GM21381 (cell line): ENCODE data around the gene GPR39.

ENCODE experiments used
- ATAC-seq: cut with Tn5 transposase; IDR thresholded peaks from one replicate; pipeline ENCODE4 v1.9.1; 2021; ENCODE audit warnings: mild to moderate bottlenecking, moderate library complexity; ENCODE audit not compliant: unreplicated experiment

Gene GPR39

DNA sequence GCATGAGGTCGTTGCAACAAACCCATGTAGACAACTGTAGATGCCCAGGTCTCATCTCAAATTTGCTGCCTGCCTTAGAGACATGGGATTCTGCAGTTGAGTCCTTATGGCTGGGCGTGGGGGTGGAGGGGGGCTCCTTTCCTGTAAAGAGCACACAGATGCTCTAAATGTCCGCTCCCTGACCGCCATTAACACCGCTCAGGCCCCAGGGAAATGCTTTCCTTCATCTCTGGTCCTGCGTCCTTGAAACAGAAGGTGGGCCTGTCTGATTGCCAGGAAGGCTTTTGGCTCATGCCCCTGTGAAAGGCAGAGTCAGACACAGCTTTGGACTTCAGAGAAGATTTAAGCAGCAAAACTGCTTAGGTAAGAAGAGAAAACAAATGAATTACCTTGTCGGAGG is 25.7 kb downstream of the GPR39 start:
- no peak for ATAC-seq

DNA sequence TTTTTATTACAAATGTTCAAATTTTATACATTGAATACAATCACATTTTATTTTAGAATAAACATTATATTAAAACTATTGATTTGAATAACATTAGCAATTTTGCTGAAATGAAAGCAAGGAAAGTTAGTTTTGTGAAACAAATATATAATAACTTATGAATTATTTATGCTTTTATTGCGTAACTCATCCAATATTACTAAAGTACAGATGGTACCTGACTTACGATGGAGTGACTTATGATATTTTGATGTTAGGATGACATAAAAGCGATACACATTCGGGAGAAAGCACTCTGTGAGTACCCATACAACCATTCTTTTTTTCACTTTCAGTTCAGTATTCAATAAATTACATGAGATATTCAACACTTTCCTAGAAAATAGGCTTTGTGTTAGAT is 26.5 kb downstream of the GPR39 start:
- no peak for ATAC-seq

DNA sequence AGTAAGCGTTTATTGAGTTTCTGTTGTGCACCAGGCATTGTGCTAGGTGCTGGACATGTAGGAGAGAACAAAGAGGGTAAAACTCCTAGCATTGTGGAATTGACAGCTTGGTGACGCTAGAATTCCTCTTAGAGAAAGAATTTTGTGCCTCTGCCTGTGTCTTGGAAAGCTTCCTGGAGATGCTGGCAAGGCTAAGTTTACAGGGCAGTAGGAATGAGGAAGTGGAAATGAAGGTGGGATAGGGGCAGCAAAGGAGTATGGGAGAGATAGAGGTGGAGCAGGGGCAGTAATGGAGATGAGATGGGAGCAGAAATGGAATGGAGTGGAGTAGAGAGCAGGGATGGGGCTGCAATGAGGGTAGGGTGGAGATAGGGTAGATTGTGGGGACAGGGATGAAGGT is 29.8 kb downstream of the GPR39 start:
- no peak for ATAC-seq

DNA sequence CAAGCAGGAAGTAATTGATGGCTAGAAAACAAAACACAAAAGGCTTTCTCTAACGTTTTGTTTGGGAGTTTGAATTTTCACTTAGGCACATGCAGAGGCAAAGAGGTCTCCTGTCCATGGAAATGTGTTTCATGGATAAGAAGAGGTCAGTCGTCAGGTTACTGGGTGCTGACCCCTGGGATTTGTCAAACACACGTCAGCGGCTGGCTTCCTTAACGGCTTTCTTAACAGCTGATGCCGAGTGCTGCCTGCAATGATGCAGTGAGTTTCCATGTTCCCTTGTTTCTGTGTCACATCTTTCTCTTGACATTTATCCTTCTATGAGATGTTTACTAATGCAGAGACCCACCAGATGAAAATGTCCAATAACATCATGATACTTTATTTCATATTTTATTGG is 31.7 kb downstream of the GPR39 start:
- ATAC-seq: no peak

DNA sequence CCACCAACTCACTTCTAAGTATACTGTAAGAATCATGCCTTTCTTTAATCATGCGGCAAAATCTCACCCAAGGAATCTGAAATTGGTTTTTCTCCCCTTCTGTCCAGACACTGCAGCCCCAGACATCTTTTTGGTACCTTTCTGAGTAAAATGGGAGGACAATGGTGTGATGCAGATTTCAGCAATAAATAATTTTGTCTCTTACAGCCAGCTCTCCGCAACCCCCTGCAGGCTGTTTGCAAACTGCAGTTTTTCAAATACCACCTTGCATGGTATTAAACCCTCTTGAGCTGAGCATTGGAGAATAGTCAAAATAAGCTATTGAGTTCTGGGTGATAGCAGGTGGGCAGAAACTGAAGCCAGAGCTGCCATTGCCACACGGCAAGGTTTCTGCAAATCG is 32.2 kb downstream of the GPR39 start:
- no peak for ATAC-seq

DNA sequence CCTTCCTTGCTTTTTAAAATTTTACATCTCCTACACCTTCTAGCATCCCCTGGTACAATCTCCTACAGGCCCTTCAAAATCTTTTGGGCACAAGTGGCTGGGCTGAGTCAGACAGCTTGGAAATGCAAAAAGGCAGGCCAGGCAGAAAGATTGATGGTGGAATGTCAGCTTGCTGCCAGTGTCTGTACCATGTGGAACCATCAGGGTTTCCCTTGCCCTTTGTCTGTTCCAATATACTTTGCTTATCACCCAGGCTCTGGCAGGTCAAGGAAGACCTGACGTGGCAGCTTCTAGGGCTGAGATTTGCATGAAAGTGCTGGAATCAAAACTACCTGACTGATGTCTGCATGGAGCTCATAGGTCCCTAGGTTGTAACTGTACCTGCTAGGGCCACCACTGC is 33.3 kb downstream of the GPR39 start:
- no peak for ATAC-seq

DNA sequence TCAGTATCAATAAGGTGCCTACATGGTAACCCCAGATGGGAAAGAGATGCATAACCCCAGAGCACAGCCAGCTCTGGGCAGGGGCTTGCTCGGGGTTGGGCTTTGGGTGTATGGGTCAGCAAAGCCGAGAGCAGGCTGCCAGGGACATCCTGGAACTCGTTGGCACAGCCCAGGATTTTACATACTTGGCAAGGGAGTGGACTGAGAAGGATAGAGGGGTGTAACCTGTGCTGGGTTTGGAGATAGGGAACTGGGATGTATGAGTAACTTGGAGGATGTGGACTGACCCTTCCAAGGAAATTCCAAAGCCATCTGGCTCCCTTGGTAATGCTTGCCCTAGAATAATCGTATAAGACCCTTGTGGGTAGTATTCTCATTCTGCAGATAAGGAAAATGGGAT is 44.2 kb downstream of the GPR39 start:
- no peak for ATAC-seq

DNA sequence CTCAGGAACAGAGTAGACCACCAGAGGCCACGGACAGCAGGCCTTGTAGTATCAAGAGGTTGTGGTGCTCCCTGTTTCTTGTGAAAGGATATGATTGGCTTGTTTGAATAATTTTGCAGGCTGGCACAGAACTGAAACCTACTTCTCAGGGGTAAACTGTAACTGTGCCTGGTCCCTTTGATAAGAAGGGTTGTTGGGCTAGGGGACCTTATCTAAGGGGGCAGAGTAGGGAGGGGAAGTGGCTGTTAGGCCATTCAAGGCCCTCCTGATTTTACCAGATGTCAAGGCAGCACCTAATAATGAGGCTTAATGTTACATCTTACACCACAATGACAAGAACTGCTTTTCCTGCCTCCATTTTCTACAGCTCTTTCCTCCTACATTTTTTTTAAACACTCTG is 45.6 kb downstream of the GPR39 start:
- ATAC-seq: no peak

DNA sequence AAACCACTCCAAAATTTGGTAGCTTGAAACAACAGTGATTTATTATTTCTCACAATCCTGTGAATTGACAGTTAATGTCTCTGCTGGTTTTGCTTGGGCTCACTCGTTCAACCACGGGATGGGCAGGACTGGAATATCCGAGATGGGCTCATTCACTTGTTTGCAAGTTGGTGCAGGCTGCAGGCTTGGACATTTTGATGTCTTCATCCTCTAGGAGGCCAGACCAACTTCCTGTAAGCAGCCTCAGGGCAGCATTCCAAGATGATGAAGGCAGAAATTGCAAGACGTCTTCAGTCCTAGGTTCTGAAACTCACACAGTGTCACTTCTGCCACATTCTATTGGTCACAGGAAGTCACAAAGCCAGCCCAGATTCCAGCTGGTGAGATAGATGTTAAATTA is 47.1 kb downstream of the GPR39 start:
- no peak for ATAC-seq

DNA sequence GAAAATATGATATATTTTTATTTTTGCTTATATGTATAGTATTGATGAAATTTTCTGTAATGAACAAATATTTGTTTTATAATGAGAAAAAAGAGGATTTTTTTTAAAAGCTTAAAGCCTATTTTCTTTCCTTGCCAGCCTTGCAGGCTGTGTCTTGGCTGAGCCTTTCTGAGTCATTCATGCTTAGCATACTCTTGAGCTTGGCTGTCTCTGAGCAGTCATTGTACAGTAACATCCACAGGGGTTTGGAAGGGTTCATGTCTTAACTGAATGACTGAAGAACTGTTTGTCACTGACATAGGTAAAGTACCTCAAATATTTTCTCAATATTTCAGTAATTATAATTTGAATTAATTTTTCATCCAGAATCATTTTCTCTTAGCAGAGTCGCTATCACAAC is 49.3 kb downstream of the GPR39 start:
- ATAC-seq: no peak

DNA sequence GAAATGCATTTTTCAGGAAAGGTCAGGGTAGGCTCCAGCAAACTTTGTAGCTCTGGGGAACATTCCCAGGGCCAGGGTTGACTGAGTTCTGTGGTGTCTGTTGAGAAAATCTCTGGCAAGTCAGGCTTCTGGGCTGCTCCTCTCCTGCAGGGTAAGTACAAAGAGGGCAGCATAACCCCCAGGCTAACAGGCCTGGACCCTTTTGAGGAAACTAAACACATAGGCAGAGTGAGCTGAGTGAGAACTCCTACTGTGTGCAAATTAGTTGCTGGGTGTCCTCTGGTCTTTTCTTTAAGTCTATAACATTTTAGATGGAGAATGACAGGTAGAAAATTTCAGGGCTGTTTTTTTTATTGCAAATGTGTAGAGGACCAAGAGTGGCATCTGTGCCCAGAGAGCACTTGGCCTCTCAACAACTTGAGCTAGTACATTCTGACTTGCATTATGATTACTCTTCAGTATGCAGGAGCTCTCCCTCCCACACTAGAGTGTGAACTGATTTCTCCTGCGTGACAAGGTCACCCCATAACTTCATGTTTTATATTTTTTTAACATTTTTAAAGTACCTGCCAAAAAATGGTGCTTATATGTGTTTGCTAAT is 49.9 kb downstream of the GPR39 start:
- no peak for ATAC-seq

DNA sequence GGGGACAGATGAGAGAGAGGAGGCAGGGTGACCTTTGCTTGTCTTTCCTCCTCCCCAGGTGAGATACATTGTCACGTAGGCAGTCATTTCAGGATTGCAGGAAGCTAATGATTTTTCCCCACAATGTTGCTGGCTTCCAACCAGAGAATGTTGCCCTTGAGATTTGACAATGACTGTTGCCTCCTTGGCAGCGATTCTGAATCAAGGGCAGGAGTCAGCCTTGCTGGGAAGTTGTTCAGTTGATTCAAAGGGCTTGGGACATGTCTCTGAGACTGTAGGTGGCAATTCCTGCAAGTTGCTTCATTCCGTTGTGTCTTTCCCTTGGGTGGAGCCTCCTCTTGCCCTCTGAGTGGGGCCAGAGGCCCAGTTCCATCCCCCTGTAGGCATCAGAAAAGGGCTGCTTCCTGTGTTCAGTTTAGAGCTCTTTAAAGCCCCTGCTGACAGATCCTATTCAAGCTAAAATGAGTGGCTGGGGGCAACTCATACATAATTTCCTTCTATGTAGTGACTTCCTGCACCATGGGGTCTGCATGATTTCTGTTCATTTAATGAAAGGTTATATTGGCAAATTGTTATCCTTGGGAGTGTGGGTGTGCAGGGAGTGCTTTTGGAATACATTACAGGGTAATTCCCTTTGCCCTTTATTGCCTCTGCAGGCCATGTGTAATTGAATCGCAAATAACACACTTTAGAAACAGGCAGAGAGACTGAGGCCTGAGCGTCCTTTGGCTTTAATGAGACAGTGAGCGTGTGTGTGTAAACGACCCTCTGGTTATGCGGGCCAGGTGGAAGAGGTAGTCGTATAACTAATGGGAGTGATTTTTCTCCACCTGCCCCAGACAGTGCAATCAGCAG is 52.4 kb downstream of the GPR39 start:
- ATAC-seq: no peak

DNA sequence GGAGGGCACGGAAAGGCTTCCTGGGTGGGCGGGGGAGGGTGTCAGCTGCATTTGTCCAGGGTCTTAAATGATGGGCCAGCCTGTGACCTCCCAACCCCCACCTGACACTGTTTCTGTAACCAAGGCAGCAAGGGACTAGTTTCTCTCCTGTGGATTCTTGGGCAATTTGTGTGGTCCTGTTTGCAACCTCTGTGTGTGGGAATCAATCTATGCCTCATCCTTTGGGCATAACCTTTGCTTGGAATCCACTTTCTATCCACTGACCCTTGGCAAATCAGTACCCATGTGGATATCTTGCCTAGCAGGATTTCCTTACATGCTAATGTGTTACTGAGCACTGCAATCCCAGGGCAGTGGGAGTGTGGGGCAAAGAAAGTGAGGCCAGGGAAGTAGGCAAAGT is 54.1 kb downstream of the GPR39 start:
- ATAC-seq: no peak

DNA sequence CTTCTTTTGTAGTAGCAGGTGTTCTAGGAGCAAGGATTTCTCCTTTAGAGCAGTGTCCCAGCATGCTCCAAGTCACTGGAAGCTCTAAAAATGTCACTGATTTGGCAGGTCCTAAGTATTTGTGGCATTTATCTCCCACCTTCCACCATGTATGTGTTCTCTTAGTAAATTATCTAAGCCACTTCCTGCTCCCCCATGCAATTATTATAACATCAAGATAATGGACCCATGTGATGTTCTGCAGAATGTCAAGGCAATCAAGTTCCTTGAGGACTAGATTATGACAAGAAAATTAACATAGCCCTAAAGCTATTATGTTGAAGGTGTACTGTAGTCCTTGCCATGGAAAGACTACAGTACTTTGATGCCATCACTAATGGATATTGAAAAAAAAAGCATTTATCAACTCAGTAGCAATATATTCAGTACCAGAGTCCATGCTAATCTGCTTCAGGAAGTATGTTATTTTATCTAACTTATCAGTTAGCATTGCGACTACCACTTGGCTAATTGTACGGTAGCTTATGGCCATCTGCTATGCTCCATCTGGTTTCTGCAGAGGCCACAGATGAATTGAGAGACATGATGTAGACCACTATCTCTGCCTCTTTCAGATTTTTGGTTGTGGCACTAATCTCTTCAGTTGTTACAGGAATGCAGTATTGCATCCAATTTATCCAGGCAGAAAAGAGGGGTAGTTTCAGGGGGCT is 56.7 kb downstream of the GPR39 start:
- ATAC-seq: no peak

DNA sequence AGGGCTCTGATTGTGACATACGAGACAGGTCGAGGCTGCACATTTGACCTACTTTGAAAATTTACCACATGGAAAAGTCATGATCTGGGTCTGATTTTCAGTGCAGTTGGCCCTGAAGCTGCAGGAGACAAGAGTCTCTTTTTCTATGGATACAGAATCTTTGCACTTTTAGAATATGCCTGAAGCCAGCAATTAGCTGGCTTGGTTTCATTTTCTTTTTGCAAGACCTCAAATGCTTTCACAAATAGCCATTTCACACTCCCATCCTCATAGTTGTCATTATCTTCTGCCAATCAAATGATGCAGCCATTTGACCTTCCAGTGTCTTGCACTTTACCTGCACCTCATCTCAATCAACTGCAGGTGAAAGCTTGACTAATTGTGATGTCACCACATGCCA is 59.0 kb downstream of the GPR39 start:
- ATAC-seq: no peak

DNA sequence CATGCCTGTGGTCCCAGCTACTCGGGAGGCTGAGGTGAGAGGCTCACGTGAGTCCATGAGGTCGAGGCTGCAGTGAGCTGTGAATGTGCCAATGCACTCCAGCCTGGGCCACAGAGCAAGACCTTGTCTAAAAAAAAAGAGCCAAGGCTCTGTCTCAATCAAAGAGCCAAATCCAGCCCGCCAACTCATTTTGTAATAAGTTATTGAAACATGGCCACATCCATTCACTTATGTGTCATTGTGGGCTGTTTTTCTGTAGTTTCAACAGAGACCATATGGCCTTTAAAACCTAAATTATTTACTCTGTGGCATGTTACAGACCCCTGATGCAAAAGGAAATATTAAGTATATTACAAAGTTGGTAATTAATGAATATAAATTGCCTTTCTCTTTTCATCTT is 60.8 kb downstream of the GPR39 start:
- ATAC-seq: no peak

DNA sequence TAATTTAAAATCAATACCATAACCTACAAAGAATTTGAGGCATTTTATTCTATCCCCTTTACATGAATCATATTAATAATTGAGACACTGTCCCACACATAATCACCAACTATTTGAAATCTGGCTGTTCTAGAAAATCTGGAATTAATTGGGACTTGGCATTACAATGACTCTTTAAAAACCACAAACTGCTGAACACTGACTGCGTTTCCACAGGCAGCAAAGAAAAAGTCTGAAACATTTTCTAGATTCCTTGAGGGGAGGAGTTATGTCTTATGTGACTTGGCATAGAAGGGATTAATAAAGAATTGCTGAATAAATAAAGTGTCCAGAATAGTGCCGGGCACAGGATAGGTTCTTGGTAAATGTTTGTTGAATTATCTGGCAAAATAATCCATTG is 61.4 kb downstream of the GPR39 start:
- ATAC-seq: no peak

DNA sequence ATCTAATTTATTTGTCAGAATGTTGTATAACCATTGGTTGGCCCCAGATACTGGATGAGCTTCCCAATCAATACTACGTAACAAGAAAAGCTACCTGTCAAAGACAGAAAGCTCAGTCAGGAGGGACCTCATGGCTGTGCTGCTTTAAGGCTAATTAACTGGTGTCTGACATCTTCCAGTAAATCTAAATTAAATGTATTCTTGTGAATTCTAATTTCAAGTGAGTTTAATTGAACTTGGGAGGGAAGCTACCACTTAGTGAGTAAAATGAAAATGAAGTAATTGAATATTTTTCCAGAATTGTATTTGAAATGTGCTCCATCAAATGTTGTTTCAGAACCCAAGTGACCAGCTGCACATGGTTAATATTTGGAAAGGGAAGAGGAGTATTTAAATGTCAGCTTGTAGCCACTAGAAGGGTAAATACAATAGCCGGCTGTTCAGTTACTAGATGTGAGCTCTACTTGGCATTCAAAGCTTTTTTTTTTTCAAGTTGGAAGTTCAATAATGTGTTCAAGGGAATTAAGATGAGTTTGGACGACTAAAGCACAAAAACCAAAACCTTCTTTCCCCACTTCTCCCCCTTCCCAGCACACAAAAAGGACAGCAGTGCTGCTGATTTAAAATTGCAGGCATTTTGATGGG is 62.0 kb downstream of the GPR39 start:
- no peak for ATAC-seq

DNA sequence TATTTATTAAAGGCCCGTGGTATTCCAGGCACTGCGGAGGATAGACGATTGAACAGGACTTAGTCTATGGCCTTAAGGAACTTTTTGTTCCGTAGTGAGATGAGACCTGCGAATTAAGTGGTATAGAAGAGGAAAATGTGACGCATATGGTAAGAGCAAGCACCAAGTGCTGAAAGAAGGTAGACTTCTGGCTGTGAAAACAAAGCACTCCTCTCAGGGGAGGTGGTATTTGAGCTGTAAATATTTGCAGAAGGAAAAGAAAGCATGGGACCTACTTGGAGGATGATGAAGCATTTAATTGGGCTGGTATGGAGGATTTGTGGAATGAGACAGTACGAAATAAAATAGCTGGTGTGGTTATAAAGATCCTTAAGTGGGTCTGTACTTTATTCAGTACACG is 62.5 kb downstream of the GPR39 start:
- no peak for ATAC-seq

DNA sequence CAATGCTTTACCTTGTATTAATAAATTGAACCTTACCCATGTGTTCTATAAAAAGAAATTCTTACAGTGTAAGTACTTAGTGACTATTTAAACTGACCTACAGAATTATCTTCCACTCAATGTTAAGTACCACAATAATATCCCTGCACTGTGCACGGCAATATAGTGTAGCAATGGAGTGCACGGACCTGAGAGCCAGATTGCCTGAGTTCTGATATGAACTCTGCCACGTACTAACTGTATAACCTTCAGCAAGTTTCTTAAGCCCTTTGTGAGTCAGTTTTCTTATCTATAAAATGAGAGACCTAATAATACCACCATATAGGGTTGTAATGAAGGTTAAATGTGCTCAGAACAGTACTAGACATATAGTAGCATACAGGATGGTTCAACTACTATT is 66.2 kb downstream of the GPR39 start:
- no peak for ATAC-seq

DNA sequence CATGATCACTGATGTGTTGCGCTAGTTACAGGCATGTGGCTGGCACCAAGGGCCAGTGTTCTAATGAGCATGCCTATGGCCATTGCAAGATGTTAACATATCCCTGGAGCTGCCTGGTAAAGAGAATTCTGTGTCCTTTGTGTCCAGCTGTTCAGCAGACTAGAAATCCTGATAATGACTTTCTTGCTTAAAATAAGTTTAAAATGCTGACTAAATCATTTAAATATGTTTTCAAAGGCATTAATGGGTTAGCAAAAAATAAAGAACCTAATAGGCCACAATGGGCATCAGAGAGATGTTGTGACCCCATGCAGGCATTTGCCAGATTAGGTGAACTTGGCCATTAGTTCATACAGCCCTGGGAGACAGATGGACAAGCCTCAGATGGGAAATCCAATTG is 67.5 kb downstream of the GPR39 start:
- no peak for ATAC-seq

DNA sequence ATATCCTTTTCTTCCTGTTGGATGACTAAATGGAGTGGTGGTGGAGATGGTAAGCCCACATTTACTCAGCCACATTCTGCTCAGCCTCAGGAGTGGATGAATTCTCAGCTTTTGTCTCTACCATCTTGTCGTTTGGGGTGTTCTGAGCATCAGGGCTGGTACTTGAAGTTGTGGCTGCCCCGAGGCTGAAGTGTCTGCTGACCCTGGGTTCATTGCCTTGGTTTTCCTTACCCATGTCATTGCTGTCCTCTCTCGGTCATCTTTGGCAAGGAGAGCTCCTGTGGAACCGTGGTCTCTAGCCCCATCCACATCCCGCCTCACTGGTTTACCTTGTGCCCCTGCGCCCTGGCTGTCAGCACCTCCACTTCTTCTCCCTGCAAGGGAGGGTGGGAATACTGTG is 71.9 kb downstream of the GPR39 start:
- ATAC-seq: no peak
